ENCODE data around the gene CDCA7L. TPM values are rescaled to one million over a fixed set of nuclear protein-coding genes. Genes with fewer than 3 reads are reported as not detected.

Gene CDCA7L
- total and polyA plus RNA-seq, 2 of the 13 experiments (the other 11 are each of a cell fraction or from before 2014, with no cell fraction given), result 2.7 to 4.2 TPM

GRCh38 chr7:21981524-21981923, 35.8 kb upstream of the CDCA7L start (continued):
- TF ChIP-seq MLXIP (CRISPR knock-in tag; IDR thresholded peaks at IDR 0.05; ENCODE audit: borderline replicate concordance) (no peak), POLR2AphosphoS2 (IDR thresholded peaks at IDR 0.05; ENCODE audit: low read depth, low read length) (no peak), ZNF501 (CRISPR knock-in tag; IDR thresholded peaks at IDR 0.05) (no peak), ZNF34 (CRISPR knock-in tag; IDR thresholded peaks at IDR 0.05; ENCODE audit: borderline replicate concordance) (no peak), ZMYM2 (CRISPR knock-in tag; IDR thresholded peaks at IDR 0.05) (no peak), TBX3 (IDR thresholded peaks at IDR 0.05; ENCODE audit: borderline replicate concordance) (no peak), SNAPC2 (CRISPR knock-in tag; IDR thresholded peaks at IDR 0.05) (no peak), ZNF367 (CRISPR knock-in tag; IDR thresholded peaks at IDR 0.05; ENCODE audit: borderline replicate concordance) (no peak), ZNF563 (CRISPR knock-in tag; IDR thresholded peaks at IDR 0.05) (no peak)

GRCh38 chr7:21980926-21981500, 35.3 kb upstream of the CDCA7L start:
- POLR2A ChIA-PET, result no interaction called here
- no peaks in the 10 kb centered on the region for H3K36me3 ChIP-seq (replicated peaks in 1 of 2; ENCODE audit: control insufficient read depth in 1 of 2, insufficient read depth in 2 of 2, low read length in 2 of 2)
- H3K9me3 ChIP-seq (ENCODE audit: low read length), result no peaks in the 10 kb centered on the region
- no peaks in the 10 kb centered on the region for H3K4me1 ChIP-seq (ENCODE audit: insufficient read depth, low read length)
- H3K4me3 ChIP-seq (replicated peaks in 1 of 3; ENCODE audit: insufficient read depth in 1 of 3, low read depth in 2 of 3, low read length in 3 of 3), result no peak overlapping the region
- no peak overlapping the region for H3K9ac ChIP-seq (ENCODE audit: insufficient read depth, low read depth, low read length)
- FAIRE-seq (no peak), DNase-seq (ENCODE audit: low spot score) (no peak), ATAC-seq (no peak)
- BruUV-seq (replicated peaks), result no TSS peak
- intact Hi-C loops (cut with micrococcal nuclease; ENCODE audit: unreplicated experiment), result no loop called here
- no peaks in the 10 kb centered on the region for H3K79me2 ChIP-seq (ENCODE audit: insufficient read depth, low read length)
- in situ Hi-C loops (cut with HindIII; ENCODE audit: extremely low pct_ligation_motif_present, low pct_unique_long_range_greater_than_20kb), result no loop called here
- H3K27me3 ChIP-seq (ENCODE audit: control insufficient read depth in 1 of 2, insufficient read depth in 2 of 2, low read length in 2 of 2), result peaks cover 0 to 3% of the 10 kb centered on the region in 2 experiments; a peak in 1 of 5 replicates
- CTCF ChIA-PET (ENCODE audit: low intra/inter-chr PET ratio, low total read pairs), result no interaction called here
- no peaks in the 10 kb centered on the region; the same call in 1 of the 2 replicates for H4K20me1 ChIP-seq (ENCODE audit: insufficient read depth, low read length)
- H2AFZ ChIP-seq (ENCODE audit: low read length), result no peak overlapping the region
- 1% methylated on average over 4 of the region's 5 CpGs for WGBS (ENCODE audit: low lambda C conversion rate)
- H3K27ac ChIP-seq (ENCODE audit: extremely low read length, insufficient read depth, low read length), result no peak overlapping the region
- H3K4me2 ChIP-seq (ENCODE audit: low read depth, low read length), result no peak overlapping the region
- TF ChIP-seq, protein P1, sequence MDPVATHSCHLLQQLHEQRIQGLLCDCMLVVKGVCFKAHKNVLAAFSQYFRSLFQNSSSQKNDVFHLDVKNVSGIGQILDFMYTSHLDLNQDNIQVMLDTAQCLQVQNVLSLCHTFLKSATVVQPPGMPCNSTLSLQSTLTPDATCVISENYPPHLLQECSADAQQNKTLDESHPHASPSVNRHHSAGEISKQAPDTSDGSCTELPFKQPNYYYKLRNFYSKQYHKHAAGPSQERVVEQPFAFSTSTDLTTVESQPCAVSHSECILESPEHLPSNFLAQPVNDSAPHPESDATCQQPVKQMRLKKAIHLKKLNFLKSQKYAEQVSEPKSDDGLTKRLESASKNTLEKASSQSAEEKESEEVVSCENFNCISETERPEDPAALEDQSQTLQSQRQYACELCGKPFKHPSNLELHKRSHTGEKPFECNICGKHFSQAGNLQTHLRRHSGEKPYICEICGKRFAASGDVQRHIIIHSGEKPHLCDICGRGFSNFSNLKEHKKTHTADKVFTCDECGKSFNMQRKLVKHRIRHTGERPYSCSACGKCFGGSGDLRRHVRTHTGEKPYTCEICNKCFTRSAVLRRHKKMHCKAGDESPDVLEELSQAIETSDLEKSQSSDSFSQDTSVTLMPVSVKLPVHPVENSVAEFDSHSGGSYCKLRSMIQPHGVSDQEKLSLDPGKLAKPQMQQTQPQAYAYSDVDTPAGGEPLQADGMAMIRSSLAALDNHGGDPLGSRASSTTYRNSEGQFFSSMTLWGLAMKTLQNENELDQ (CRISPR knock-in tag; IDR thresholded peaks at IDR 0.05; ENCODE audit: borderline replicate concordance), result no peak
- TF ChIP-seq MAF1 (CRISPR knock-in tag; IDR thresholded peaks at IDR 0.05; ENCODE audit: borderline replicate concordance) (no peak), JUN (CRISPR knock-in tag; IDR thresholded peaks at IDR 0.05) (no peak), GATAD2A (CRISPR knock-in tag; IDR thresholded peaks at IDR 0.05) (no peak), MAFF (IDR thresholded peaks at IDR 0.05; ENCODE audit: low read depth, low read length) (peak; percentile 81), ZNF234 (CRISPR knock-in tag; conservative IDR thresholded peaks at IDR 0.05) (no peak), HOXA3 (CRISPR knock-in tag; IDR thresholded peaks at IDR 0.05) (no peak), ZNF549 (CRISPR knock-in tag; IDR thresholded peaks at IDR 0.05) (no peak), THRA (CRISPR knock-in tag; IDR thresholded peaks at IDR 0.05; ENCODE audit: borderline replicate concordance) (no peak)
